HG03108 (cell line): ENCODE measurements around the gene HNRNPL.
"Not testable (repeated sequence)": the region's sequence is repeated elsewhere in the genome, so short reads cannot be mapped to it uniquely, and the experiment has no call there.

ENCODE experiments used
- ATAC-seq: cut with Tn5 transposase; IDR thresholded peaks from one replicate; pipeline ENCODE4 v1.9.1; 2021; ENCODE audit warnings: moderate library complexity; ENCODE audit not compliant: unreplicated experiment

The HNRNPL gene

DNA sequence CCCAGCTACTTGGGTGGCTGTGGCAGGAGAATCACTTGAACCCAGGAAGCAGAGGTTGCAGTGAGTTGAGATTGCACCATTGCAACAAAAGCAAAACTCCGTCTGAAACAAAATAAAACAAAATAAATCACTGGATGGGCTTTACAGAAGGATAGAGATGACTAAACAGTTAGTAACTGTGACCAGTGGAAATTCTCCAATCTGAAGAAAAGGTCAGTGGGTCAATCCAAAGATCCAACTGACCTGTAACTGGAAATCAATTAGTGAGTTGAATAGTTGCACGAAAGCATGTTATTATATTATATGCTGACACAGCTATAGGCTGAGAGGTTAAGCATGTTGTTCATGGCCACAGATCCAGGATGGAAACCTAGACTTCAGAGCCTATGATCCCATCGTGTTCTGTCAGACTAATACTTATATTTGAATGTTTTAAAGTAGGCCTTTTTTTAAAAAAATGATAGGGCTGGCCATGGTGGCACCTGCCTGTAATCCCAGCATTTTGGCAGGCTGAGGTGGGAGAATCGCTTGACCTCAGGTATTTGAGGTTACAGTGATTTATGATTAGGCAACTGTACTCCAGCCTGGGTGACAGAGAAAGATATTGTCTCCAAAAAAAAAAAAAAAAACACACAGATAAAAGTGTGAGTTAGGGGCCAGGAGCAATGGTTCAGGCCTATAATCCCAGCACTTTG is 19.6 kb downstream of the HNRNPL start:
- no peak for ATAC-seq

DNA sequence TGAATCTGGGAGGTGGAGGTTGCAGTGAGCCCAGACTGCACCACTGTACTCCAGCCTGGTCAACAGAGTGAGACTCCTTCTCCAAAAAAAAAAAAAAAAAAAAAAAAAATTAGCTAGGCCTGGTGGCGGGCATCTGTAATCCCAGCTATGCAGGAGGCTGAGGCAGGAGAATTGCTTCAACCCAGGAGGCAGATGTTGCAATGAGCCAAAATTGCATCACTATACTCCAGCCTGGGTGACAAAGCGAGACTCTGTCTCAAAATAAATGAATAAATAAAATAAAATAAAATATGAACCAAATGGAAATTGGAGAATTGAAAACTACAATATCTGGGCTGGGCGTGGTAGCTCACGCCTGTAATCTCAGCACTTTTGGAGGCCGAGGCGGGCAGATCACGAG is 20.6 kb downstream of the HNRNPL start:
- ATAC-seq = not testable (repeated sequence)

DNA sequence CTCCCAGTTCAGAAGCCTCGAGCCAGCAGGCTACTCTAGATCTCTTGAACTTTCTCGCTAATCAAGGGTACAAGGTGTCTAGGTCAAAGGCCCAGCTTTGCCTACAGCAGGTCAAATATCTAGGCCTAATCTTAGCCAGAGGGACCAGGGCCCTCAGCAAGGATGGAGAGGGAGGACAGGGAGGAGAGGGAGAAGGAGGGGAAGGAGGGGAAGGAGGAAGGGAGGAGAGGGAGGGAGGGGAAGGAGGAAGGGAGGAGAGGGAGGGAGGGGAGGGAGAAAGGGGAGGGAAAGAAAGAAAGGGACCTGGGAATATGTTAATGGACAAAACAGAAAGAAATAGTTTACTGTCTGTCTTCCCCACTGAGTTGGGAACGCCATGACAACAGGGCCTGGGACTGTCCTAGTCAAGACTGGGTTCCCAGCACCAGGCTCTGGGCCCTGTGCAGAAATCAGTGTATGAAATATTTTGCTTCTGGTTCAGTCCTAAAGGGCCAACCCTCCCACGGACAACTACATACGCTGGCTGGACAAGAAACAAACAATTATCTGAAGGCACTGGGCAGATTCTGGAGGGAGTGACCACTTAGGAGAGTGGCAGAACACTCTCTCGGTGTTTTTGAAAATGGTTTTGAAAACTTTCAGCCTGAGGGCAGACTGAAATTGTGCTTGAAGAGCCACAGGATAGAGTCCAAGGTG is 22.8 kb downstream of the HNRNPL start:
- no peak for ATAC-seq

DNA sequence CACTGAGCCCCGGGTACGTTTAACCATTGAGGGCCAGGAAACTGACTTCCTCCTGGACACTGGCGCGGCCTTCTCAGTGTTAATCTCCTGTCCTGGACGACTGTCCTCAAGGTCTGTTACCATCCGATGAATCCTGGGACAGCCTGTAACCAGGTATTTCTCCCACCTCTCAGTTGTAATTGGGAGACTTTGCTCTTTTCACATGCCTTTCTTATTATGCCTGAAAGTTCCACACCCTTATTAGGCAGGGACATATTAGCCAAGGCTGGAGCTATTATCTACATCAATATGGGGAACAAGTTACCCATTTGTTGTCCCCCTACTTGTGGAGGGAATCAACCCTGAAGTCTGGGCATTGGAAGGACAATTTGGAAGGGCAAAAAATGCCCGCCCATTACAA is 23.9 kb downstream of the HNRNPL start:
- ATAC-seq = not testable (repeated sequence)

DNA sequence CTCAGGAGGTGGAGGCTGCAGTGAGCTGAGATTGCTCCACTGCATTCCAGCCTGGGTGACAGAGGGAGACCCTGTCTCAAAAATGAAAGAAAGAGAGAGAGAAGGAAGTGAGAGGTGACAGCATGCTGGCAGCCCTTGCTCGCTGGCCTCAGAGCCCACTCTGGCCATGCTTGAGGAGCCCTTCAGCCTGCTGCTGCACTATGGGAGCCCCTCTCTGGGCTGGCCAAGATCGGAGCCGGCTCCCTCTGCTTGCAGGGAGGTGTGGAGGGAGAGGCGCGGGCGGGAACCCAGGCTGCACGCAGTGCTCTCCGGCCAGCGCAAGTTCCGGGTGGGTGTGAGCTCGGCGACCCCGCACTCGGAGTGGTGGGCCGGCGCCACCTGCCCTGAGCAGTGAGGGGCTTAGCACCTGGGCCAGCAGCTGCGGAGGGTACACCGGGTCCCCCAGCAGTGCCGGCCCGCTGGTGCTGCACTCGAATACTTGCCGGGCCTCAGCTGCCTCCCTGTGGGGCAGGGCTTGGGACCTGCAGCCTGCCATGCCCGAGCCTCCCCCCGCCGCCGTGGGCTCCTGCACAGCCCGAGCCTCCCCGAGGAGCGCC is 28.5 kb downstream of the HNRNPL start:
- ATAC-seq = not testable (repeated sequence)

DNA sequence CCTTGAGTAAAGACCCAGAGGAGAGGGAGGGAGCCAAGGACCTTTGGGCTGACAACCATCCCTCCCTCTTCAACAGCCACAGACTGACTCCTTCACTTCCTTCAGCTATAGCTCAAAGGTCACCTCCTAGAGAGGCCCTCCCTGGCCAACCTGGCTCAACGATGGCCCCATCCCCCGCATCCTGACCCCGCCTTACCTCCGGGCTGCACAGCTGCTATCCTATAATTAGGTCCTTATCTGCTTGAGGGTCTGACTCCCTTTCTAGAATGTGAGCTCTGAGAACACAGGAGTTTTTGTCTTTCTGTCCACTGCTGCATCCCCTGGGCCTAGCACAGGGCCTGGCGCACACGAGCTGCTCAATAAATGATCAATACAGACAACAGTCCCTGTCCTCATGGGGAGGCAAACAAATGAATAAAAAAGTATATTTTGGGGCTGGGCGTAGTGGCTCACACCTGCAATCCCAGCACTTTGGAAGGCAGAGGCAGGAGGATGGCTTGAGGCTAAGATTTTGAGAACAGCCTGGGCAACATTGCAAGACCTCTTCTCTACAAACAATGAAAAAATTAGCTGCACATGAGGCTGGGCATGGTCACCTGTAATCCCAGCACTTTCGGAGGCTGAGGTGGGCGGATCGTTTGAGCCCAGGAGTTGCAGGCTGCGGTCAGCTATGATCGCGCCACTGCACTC is 30.4 kb downstream of the HNRNPL start:
- no peak for ATAC-seq

DNA sequence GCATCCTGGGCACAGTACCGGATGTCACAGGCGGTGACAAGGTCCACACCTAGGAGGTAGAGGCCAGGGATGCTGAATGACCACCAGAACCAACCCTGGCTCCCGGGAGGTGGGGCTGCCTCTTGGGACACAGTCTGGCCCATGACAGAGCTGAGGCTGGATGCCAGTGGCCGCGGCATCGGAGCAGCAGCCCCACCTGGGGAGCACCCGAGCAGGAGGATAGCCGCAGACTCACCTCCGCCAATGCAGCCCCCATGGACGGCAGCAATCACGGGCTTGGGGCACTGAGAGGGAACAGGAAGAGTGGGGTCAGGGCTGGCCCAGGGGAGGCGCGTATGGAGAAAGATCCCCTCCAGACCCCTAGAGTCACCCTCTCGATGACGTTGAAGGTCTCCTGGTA is 32.7 kb downstream of the HNRNPL start:
- no peak for ATAC-seq

DNA sequence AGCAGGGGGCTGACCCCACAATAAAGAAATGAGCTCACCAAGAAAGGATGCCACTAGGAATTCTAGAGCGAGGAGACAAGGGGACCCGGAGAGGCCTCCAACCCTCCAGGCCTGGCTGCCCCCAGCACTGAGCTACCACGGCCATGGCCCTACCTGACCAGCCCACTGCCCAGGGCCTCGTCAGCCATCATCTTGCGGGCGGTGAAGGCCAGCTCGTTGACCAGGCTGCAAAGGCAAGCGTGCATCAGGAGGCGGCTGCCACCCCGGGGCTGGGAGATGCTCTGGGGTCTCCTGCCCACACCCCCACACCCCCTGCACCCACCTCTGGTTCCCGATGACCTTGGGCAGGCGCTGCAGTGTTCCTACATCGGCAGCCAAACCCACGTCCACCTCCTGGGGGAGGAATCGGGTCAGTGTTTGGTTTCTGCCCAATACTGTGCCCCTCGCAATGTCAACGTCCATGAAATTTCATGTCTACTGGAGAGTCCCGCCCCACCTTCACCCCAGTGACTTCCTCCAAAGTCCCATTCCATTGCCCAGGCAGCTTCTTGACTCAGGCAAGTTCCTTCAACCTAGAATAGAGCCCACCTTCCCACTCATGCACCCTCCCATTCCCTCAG is 33.5 kb downstream of the HNRNPL start:
- ATAC-seq = no peak

DNA sequence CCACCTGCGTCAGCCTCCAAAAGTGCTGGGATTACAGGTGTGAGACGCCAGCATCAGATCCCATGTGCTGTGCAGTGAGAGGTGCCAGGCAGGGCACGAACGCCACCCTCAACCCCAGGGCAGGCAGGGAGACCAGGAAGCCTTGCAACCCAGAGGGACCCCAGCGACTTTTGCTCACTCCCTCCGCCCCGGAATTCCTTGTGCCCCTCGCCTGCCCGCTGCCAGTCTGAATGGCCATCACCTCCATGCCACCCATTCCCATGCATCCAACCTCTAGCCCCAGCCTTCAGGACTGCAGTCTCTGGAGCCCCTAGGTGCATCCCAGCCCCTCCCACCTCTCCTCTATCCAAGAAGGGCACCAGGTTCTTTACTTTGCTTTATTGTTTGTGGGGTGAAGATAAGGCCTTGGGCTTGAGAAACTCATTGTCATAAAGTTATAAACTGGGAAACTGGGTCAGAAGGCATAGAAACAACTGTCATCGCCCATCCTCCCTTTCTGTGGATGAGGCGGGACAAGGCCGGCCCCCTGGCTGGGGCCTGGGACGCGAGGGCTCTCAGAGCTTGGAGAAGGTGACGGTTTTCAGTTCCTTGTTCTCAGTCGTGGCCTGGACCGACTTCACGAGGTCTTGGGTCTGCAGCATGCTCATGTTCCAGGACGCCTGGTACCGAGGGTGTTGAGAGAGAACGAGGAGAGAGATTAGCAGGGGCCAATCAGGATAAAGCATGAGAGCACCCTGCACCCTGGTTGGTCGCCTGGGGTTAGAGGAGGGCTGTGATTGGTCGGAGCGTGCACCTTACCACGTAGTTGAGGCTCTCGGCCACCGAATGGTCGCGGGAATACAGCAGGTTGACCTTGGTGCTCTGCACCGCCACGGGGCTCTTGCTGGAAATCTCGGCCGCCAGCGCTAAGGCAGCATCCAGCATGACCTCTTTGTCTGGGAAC is 34.5 kb downstream of the HNRNPL start:
- no peak for ATAC-seq

DNA sequence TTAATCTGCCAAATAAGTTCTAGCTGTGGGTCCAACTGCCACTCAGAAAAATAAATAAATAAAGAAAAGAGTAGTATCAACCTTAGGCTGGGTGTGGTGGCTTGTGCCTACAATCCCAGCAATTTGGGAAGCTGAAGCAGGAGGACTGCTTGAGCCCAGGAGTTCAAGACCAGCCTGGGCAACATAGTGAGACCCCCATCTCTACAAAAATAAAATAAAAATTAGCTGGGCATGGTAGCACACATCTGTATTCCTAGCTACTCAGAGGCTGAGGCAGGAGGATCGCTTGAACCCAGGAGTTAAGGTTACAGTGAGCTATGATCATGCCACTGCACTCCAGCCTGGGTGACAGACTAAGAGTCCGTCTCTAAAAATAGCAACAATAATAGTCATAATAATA is 35.9 kb downstream of the HNRNPL start:
- ATAC-seq = not testable (repeated sequence)

DNA sequence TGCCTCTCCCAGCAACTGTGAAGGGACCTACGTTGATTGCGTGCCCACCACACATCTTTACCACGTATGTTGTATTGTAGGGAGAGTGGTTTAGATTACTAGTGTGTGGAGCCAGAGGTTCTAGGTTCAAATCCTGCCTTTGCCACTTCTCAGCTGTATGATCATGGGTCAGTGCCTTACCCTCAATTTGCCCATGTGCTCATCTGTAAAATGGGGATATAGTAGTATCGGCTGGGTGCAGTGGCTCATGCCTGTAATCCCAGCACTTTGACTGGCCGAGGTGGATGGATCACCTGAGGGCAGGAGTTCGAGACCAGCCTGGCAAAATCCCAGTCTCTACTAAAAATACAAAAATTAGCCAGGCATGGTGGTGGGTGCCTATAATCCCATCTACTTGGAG is 36.5 kb downstream of the HNRNPL start:
- ATAC-seq = no peak

DNA sequence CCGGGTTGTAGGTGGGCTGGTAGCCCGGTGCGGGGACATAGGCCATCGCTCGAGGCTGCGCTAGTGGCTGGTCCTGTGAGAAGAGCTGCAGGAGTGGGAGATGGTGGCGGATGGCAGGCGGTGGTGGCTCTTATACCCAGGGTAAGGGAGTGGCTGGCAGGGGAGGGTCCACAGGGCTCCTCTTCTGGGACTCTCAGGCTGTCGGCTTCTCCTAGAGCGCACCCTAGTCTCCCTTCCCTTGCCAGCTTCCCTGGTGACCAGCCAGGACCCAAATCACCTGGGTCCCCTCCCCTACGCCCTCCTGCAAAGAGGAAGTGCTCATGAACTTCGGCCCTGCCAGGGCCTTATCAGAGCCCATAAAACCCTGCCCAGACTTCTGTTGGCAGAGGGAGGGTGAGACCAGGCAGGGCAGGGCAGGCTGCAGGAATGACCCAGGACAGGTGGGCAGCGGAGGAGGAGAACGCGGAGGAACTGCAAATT is 36.9 kb downstream of the HNRNPL start, which contains the start of gene LGALS4:
TSS of gene LGALS4 (minus strand) at position 105 of the 480 bp plus-strand sequence. CDS start at position 46, 59 bp downstream.
- ATAC-seq = no peak

DNA sequence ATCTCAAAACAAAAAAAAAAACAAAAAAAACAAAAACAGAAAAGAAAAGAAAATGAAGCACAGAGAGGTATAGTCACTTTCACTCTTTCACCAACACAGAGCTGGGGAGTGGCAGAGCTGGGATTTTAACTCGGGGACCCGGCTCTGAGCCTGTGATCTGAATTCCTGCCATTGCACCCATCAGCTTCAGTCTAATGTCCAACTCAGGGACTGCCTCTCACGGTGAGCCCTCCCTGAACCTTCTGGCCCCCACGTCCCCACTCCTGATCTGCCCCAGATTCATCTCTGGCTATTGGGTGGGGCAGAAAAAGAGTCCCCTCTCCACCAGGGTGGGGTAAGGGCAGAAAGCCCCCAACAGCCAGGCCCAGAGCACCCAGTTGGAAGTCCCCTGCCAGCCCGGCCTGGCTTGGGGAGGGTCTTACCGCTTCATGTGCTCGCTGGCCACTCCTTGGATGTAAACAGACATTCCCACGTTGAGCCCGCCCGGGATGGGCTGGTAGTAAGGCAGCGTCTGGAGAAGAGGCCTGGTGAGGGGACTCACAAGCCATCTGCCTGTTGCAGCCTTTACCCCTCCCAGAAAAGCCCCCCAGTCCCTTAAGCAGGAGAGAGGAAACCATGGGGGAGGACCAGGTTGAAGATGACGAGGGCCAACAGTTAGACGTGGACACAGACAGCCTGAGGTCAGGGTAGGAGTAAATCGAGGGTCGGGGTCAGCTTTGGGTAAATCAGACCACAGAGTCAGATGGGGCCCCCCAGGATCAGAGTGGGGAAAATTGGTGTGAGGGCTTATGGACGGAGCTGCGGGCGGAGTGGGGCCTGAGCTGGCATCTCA is 37.6 kb downstream of the HNRNPL start:
- ATAC-seq = no peak

DNA sequence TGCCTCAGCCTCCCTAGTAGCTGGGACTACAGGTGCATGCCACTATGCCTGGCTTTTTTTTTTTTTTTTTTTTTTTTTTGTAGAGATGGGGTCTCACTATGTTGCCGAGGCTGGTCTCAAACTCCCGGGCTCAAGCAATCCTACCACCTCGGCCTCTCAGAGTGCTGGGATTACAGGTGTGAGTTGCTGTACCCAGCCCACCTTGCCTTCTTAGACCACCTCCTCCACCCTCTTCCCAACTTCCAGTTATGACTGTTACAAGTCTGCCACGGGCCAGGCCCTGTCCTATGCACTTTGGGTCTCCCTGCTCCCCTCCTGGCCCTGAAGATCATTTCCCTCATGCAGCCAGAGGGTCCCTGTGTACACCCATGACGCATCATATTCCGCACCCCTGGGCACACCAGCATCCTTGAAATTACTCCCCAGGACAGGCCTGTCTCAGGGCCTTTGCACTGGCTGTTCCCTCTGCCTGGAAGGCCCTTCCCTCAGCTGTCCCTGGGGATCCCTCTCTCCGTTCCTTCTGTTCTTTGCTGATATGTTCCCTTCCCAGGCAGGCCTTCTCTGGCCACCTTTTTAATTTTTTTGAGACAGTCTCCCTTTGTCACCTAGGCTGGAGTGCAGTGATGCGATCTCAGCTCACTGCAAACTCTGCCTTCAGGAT is 40.1 kb downstream of the HNRNPL start:
- no peak for ATAC-seq

DNA sequence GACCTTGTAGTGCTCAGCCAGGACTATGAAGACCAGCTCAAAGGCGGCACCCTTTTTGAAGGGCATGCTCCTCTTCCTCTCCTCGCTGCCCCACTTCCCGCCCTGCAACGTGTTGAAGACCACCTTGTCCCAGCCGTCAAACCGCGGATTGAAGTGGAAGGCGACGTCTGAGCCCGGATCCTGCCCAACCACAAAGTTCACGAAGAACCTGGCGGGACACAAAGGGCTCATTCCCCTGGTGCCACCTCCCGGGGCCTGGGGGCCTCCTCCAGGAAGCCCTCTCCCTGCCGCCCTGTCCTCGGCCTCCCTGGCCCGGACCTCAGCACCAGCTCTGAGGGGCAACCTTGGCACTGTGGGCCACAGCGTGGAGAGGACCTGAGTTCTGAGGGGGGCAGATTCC is 41.0 kb downstream of the HNRNPL start:
- ATAC-seq = no peak

DNA sequence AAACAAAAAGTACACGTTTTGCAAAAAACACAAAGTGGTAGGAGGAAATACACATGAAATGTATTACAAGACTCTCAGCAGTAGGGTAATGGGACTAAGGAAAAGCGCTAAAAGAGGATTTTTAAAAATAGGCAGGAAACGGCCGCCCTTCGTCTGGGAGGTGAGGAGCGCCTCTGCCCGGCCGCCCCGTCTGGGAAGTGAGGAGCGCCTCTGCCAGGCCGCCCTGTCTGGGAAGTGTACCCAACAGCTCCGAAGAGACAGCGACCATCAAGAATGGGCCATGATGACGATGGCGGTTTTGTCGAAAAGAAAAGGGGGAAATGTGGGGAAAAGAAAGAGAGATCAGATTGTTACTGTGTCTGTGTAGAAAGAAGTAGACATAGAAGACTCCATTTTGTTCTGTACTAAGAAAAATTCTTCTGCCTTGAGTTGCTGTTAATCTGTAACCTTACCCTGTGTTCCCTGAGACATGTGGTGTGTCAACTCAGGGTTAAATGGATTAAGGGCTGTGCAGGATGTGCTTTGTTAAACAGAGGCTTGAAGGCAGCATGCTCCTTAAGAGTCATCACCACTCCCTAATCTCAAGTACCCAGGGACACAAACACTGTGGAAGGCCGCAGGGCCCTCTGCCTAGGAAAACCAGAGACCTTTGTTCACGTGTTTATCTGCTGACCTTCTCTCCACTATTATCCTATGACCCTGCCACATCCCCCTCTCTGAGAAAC is 42.2 kb downstream of the HNRNPL start:
- not testable (repeated sequence) for ATAC-seq

DNA sequence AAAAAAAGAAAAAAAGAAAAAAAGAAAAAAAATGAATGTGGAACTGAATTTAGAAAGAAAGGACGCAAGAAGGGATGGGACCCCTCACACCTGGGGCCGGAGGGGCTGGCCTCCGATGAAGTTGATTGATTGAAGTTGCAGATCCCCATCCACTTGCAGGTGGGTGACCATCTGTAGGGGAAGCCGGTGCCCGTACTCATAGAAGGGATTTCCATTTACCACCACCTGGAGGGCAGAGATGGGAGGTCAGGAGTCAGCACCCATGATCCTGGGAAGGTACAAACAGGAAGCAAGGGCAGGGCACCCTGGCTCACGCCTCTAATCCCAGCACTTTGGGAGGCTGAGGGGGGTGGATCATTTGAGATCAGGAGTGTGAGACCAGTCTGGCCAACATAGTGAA is 43.4 kb downstream of the HNRNPL start:
- no peak for ATAC-seq

DNA sequence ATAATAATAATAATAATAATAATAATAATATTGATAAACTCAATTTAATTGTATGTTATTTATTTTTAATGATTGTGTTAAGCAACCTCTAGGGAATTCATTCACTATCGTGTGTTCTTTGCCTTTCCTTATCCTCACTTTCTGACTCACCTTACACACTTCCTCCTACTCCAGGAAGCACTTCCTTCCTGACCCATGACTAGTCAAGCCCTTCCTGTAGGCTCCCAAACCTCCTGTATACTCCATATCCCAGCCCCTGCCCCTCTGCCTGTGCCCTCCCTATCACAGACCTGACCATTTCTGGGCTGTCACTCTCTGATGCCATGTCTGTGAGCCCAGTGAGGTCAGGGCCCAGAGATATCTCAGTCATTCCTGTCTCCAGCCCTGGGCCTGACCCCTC is 44.6 kb downstream of the HNRNPL start:
- ATAC-seq = no peak
